GM19023 (cell line): Measurements from ENCODE around the gene MAPK8IP3.
A peak's percentile ranks its signal among the peaks of the same experiment; 100 is the strongest.

Experiments used
- ATAC-seq: cut with Tn5 transposase; IDR thresholded peaks from one replicate; pipeline ENCODE4 v1.9.1; 2021; ENCODE audit warnings: mild to moderate bottlenecking, moderate library complexity; ENCODE audit not compliant: unreplicated experiment

The MAPK8IP3 gene

DNA sequence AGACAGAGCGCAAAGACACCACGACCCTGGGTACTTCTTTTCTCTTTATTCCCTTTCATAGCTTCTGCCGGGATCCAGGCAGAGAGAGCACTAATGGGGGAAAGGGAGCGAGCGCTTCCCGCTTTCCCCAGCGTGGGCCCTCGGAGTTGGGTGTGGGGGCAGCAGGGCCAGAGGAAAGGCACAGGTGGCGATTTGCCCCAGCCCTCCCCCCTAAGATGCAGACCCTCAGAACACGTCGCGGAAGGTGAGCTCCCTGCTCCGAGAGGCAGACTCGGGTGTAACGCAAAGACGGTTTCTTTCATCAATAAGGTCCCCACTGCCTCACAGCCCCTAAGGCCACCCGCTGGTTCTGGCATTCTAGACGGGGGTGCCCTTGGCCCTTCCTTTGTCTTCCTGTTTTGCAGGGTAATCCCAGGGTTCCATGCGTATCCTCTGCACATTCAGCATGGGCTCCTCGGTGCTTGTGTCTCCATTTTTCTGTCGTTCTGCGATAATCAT, 65.9 kb downstream of the MAPK8IP3 start:
- ATAC-seq: no peak

DNA sequence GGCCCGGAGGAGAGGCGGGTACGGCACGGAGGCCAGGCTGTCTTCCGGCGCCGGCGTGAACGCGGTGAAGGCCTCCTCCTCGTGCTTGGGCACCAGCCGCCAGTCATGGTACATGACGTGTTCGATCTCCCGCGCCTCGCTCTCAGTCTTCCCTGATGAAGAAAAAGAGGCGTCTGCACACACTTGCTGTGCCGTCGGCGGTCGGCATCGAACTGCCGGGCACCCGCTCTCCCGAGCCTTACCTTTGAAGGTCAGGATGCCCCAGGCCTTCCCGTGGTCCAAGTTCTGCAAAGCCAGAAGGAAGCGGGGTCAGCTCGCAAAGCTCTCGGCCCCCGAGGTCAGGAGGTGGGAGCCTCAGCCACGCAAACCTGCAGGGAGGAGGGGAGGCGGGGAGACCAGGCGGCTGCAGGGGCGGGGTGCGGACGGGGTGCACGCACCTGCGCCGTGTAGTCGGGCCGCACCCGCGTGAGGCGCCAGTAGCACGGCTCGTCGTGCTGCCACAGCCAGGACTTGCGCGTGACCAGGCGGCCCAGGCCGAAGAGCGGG, 66.4 kb downstream of the MAPK8IP3 start, which contains the start of gene EME2:
TSS of gene EME2 (plus strand) at position 449 of the 546 bp plus-strand sequence. CDS start 418 bp downstream, outside the sequence.
- no peak for ATAC-seq

DNA sequence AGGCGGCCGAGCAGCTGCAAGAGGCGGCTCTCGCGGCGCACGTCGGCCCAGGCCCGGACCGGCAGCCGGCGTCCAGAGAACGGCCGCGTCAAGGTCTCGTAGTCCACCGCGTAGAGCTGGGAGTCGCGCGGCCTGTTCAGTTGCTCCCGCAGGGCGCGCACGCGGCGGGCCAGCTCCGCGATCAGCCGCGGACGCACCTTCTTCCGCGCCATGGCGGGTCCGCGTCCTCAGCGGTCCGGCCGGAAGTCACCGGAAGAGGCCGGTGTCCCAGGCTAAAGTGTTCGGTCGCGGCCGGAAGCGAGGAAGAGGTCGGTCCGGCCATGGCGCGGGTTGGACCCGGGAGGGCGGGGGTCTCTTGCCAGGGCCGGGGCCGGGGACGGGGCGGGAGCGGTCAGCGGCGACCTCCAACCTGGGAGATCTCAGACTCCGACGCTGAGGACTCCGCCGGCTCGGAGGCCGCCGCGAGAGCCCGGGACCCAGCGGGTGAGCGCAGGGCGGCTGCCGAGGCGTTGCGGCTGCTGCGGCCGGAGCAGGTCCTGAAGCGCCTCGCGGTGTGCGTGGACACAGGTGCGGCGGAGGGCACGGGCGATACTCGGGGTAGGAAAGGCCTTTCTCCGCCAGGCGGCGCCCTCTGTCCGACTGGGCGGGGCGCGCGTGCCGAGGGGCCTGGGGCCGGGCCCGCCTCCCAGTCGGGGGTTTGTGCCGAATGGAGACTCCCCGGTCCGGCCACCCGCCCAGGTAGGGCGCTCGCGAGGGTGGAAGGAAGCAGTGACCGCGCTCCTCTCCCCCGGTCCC, 67.1 kb downstream of the MAPK8IP3 start, which contains the start of gene MRPS34:
TSS of gene MRPS34 (minus strand) at position 227 of the 795 bp plus-strand sequence. CDS start at position 212, 15 bp downstream.
- peak; percentile 47 for ATAC-seq

DNA sequence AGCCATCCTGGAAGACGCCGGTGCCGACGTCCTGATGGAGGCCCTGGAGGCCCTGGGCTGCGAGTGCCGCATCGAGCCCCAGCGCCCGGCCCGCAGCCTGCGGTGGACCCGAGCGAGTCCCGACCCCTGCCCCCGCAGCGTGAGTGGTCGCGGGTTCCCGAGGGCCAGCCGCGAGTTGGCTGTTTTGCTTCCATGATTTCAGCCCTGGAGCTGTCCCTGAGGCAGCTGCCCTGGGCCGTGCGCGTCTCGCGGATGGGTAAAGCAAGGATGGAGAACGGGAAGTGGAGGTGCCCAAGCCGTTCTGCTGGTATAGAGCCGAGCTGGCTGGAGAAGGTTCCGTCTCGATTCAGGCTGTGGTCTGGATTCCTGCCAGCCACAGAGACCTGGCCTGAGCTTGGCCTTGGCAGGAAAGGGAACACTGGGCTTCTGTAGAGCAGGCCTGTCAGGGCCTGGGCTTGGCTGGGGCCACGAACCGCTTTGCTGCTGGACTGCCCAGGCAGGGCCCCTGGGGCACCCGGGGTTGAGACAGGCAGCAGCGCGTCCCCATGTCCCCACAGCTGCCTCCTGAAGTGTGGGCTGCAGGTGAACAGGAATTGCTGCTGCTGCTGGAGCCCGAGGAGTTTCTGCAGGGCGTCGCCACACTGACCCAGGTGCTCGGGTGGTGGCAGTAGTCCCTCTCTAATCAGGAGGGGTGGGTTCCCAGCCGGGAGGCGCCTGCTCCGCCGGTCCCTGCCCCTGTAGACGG, 67.9 kb downstream of the MAPK8IP3 start:
- ATAC-seq: no peak

DNA sequence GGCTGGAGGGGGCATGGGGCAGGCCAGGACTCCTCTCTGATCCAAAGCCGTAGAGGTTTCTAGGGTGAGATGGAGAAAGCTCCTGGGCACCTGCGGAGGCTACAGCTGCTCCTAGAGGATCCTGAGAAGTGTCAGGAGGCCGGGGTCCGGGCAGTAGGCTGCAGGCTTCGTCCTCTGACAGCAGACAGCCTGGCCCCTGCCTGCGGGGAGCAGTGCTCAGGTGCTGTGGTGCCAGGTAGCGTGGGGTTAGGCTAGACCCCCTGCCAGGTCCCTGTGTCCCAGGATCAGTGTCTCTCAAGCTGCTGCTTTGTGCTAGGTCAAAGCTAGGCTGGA, 68.4 kb downstream of the MAPK8IP3 start:
- ATAC-seq: no peak

DNA sequence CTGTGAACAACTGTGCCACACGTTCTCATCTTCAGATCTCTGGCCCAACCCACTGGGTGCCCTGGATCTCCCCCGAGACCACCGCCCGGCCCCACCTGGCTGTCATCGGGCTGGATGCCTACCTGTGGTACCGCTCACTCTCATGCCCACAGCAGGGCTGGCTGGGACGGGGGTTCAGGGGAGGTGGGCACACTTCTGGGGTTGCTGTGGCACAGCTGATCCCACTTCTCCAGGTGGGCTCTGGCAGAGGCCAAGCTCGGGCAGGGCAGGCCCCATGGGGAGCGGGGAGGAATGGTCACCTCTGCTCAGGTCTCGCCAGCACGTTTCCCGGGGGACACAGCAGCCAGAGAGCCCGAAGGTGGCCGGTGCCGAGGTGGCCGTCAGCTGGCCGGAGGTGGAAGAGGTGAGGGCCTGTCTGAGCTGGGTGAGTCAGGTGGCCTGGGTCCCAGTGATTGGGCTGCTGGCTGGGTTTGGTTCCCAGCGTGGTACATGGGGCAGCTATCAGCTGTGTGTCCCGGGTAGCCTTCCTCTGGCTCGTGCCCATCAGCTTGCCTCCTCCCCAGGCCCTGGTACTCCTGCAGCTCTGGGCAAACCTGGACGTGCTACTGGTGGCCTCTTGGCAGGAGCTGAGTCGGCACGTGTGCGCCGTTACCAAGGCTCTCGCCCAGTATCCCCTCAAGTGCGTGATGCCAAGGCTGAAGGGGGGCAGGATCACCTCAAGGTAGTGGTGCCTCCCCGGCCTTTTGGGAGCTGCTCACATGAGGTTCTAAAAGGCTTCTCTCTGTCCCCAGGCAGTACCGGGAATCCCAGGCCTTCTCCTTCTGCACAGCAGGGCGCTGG, 69.2 kb downstream of the MAPK8IP3 start:
- no peak for ATAC-seq

DNA sequence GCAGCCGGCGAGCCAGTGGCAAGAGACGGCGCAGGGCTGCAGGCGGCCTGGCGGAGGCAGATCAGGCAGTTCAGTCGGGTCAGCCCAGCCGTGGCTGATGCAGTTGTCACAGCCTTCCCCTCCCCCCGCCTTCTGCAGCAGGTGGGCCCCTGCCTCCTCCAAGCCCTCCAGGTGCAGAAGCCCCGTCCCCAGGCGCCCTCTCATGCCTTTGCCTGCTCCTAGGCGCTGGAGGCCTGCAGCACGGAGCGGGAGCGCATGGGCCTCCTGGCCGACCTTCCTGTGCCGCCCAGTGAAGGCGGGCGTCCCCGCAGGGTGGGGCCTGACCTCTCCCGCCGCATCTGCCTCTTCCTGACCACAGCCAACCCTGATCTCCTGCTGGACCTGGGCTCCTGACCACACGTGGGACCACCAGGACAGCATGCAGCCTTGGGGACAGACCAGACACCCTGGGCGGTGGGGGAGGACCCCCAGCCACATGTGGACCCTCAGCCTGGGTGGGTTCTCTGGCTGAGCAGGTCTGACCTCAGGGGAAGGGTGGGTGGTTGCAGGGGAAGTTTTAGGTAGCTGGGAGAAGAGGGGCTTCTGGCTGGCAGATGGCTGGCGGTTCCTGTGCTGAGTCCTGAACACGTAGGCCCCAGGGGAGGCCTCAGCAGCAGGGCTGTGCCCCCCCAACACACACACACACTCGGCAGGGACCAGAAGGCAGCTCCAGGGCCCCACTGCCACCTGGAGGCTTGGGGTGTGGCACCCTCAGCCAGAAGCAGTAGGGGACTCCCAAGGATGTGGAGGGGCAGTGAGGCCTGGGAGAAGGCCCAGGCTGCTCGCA, 70.1 kb downstream of the MAPK8IP3 start:
- ATAC-seq: no peak

DNA sequence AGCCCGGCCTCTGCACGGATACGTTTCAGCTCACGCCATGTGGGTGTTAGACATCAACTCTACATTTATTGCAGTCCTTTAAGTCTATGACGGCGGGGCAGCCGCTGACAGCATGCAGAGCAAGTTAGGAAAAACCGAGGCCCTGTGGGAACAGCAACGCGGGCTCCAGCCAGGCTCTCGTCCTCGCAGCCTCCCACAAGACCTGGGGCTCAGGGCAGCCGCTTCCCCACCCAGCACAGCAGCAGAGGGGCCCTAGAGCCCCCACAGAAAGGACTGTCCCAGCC, 70.6 kb downstream of the MAPK8IP3 start:
- ATAC-seq: no peak

DNA sequence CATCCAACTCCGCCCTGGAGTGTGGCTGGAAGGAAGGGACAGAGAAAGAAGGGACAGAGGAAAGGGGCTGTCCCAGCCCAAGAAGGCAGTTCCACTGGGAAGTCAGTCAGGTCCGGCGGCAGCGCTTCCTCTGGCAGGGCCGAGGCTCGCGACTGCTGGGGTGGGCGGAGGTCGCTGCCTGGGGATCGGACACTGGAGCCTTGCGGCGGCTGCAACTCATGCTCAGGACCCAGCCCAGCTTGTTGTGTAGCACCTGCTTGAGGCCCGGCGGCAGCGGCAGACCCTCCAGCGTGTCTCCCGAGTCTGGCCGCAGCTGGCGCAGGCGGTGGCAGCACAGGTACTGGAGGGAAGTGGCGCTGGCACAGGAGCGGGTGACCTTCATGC, 71.0 kb downstream of the MAPK8IP3 start:
- ATAC-seq: no peak

DNA sequence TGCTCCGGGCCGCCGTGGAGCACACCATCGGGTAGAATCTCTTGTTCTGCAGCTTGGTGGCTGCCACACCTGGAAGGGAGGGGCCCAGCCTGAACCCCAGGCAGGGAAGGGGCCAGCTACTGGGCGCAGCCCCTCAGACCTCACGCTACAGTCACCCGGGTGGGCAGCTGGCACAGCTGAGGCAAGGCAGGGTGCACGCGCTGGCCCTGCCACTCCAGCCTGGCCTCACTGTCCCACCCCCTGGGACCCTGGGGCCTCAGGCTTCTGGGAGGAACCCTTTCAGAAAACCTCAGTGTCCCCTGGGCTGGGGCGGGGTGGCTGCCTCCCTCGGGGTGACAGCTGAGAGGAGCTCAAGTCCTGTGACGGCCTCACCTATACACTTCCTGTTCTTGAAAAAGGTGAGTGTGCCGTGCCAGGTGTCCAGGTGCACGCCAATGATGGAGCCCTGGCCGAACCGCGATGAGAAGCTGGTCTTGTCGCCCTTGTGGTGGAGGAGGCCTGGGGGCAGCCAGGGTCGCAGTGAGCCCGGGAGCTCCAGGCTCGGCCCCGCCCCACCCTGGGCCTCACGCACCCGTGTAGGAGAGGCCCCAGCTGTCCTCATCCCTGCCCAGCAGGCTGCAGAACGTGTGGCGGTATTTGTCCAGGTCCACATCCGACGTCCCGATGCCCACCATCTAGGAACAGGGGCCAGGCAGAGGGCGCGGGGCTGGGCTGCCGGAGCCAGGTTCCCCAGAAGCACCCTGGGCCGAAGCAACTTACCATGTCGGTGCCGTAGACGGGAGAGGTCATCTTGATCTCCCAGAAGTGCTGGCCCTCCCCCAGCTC, 71.6 kb downstream of the MAPK8IP3 start:
- no peak for ATAC-seq

DNA sequence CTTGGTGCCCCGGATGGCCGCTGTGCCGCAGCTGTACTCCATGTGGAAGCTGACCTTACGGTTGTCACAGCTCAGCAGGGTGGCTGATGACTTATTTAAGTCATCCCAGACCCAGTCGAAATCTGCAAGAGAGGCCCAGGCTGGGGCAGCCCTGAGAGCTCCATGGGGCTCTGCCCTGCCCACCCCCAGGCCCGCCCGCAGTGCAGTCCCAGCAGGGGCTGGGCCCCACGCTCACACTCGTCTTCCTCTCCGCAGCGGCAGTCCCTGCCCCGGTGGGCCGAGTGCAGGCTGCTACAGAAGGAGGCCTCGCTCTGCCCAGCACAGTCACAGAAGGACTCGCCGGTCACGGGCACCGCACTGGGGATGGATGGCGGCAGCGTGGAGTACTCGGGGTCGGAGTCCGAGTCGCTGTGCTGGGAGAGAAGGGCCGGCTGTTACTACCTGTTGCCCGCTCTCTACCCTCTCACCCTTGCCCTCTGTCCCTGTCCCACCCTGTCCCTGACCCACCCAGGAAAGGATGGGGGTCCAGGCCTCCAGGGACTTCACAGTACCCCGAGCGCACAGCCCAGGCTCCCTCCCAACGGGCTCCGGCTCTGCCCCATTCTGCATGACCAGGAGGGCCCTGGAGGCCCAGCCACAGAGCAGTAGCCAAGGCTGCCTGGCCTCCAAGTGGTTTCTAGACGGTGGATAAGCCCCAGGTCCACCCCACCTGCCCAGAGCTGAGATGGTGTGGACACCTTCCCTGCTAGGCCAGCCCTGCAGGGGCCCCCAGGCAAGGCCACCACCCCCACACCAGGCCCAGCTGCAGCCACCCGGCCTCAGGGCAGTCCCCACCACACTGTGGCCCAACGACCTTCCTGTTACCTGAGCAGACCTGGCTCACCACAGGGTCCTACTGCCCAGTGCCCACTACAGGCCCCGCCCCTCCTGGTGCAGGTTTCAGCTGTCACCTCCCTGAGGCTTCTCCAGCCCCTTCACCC, 72.5 kb downstream of the MAPK8IP3 start:
- no peak for ATAC-seq

DNA sequence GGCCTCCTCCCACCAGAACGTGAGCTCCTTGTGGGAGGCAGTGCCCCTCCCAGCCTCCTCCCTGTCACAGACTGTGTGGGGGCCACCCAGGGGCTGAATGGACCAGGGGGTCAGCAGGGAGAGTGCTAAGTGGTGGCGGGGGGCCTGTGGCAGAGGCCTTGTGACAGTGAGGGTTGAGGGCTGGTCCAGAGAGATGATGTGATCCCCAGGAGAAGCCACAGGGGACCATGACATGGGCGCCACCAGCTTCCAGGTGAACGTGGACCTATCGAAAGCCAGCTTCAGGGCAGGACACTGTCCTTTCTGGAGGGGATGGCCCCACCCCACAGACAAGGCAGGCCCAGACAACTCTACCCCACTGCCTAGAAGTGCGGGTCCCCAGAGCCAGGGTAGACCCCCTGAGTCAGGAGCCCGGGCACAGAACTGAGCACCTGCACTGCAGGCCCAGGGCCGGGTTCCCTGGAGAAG, 73.3 kb downstream of the MAPK8IP3 start:
- no peak for ATAC-seq

DNA sequence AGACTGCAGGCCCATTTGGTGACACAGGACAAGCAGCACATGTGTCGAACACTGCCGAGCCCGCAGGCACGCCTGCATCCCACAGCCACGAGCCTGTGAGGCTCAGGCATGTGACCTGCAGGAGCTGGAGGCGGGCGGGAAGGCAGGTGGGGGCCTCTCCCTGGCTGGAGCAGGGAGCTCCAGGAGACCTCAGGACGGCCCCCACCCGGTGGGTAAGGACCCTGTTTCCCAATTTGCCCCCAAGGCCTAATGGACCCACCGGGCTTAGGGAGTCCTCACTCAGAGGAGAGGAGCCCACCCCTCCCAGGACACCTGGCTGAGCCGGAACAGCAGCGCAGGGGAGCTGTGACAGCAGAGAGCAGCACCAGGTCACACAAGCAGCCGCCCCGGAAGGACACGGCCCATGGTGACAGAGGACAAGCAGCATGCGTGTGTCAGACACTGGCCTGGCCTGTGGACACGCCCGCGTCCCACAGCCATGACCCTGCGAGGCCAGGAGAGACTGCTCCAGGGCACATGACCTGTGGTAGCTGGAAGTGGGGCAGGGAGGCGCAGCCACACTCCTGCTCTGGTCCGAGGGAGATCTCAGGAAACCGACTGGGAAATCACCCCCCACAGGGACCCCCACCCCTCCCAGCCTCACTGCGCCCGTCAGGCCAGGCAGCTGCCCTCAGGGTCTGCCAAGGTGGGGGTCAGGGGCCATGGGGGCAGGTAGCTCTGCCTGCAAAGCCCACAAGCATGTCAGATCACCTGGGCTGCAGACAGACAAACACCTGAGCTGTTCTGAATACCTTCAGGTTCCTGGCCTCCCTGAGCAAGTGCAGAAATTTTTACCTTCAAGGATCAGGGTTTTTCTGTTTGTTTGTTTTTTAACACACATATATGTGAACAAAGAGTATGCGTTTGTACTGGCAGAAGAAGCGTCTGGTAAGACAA, 74.0 kb downstream of the MAPK8IP3 start:
- no peak for ATAC-seq

DNA sequence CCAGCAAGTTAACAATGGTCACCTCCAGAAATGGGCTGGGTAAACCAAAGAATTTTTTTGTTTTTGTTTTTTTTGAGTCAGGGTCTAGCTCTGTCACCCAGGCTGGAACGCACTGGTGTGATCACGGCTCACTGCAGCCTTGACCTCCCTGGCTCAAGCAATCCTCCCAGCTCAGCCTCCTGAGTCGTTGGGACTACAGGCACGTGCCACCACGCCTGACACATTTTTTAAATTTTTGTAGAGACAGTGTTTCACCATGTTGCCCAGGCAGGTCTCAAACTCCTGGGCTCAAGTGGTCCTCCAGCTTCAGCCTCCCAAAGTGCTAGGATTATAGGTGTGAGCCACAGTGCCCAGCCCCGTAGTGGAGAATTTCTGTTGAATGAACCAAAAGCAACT, 74.7 kb downstream of the MAPK8IP3 start:
- ATAC-seq: no peak

DNA sequence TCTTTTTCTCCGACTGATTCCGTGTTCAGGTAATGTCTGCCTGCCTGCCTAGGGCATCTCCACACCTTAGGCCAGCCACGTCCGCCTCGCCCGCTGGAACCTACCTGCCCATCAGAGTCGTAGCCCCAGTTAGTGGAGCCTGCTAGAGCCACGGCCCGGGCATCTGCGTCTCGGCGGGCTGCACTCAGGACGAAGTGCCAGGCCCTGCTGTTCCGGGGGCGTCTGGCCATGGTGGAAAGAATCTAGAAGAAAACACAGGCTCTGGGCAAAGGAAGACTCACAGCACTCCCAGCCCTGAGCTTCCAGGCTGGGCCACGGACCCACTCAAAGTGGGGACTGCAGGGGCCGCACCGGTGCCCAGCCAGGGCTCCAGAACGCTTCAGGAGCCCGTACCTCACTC, 75.3 kb downstream of the MAPK8IP3 start:
- ATAC-seq: no peak

DNA sequence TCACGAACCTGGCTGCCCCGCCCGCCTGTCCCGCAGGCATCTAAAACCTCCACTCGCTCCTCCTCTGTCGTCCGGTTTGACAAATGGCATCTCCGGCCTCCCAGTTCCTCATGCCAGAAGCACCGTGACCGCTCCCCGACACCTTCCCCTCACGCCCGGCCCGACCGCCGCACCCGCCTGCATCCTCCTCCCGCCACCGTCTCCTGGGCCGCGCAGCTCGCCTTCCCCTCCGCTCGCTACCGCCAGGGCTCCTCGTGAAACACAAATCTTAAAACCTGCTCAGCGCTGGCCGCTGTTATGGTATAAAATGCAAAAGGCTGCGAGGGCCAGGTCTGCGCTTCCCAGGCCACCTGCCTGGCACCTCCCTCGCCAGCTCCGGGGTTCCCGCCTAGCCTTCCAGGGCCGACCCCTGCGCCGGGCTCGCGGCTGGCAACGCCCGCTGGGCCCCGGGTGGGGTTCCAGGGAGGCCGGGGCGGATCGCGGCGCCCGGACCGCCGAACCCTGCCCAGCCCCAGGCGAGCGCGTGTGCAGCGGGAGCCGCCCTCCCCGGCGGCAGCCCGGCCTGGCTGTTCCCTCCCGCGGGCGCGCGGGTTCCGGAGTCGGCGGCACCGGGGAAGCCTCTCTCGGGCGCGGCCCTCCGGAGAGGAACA, 75.9 kb downstream of the MAPK8IP3 start:
- ATAC-seq: peak; percentile 2
